Pancreas (tissue), 10 donors: ENCODE measurements around the gene TNS3. TPM values are rescaled to one million over a fixed set of nuclear protein-coding genes. Genes with fewer than 3 reads are reported as not detected.

Source experiments
- ATAC-seq, 4 donors: fragments of 200-7000 bp; cut with Tn5 transposase; one replicate each; pipeline versions ENCODE4 v1.8.0 to v1.9.1; 2020; ENCODE audit warnings: mild to moderate bottlenecking in 4 of 4, moderate library complexity in 4 of 4
- DNase-seq, 6 donors: peaks; one replicate each; pipeline ENCODE4 v3.0.0-alpha.2; 2020
- FAIRE-seq: peaks from 2 replicates; lab custom pipeline; 2012; peaks lifted over from hg19 to GRCh38; lab: Jason Lieb, UNC
- H3K27ac ChIP-seq, 4 donors: fragments of 200-600 bp; sonication (generic); 1 replicate in 3 of 4; 2 replicates in 1 of 4; pipeline versions ENCODE4 v1.5.0 to v1.8.0; 2020
- H3K27me3 ChIP-seq, 4 donors: fragments of 200-600 bp; one replicate each; pipeline ENCODE4 v1.8.0; 2021
- H3K36me3 ChIP-seq, 3 donors: fragments of 200-600 bp; sonication (generic) in 1 of 3; one replicate each; pipeline versions ENCODE4 v1.5.0 to v1.8.0; 2020 to 2021
- H3K4me1 ChIP-seq, 3 donors: fragments of 200-600 bp; one replicate each; pipeline ENCODE4 v1.8.0; 2021
- H3K4me3 ChIP-seq, 4 donors: fragments of 200-600 bp; sonication (generic) in 2 of 4; one replicate each; pipeline versions ENCODE4 v1.5.0 to v1.8.0; 2020 to 2021
- H3K9me3 ChIP-seq, 4 donors: fragments of 200-600 bp; one replicate each; pipeline ENCODE4 v1.8.0; 2021
- WGBS, 2 donors: extraction: QIAGEN DNeasy Blood & Tissue Kit; methylation state at CpG; one replicate each; pipeline ENCODE4 v1.1.7; 2013; 5-methylcytosine and 5-hydroxymethylcytosine counted together
- intact Hi-C, 3 donors: fragments of 100-400 bp; cut with DNase I; formaldehyde crosslinking; loops; one replicate each; pipeline versions ENCODE4 v1.11.1 to v1.14.2; 2022
- polyA plus RNA-seq, 2 donors: library from polyadenylated mRNA; stranded (reverse); fragments of 200-250 nt; gene quantifications; one replicate each; pipeline ENCODE4 v1.2.3, GENCODE V29; 2013
- total RNA-seq, 6 donors: library from RNA; stranded (reverse); fragmentation: NEBNext Ultra II Directional in 4 of 6; extraction: Animal tissue kit (Norgen Biotek cat#: 25700) in 4 of 6; gene quantifications; one replicate each; pipeline versions ENCODE4 v1.2.1 to v1.2.4, GENCODE V29; 2021 to 2023
- TF ChIP-seq, protein P1 (sequence below), 4 donors: fragments of 200-600 bp; sonication (generic) in 3 of 4; IDR thresholded peaks; one replicate each; pipeline versions ENCODE4 v1.5.0 to v1.8.0; 2021; ENCODE audit warnings: antibody characterized with exemption in 4 of 4
- donor health status: healthy with polysubstance abuse.
- donor health status: DM: no; HTN: no; CAD: no; lungs with moderate emphysema.
- donor health status: DM: no; HTN: no; CAD: no.
- donor health status: control.
- donor health status: control.
- donor health status: Bipolar disorder and iron deficiency.
- donor health status: DM: yes; HTN: yes; CAD: no.
- donor health status: DM: no; HTN: no; CAD: no.
- donor health status: DM: no; HTN: no; CAD: no.
- donor health status: DM: yes; HTN: yes; CAD: no.

Gene TNS3
- total and polyA plus RNA-seq, 8 donors = 28.0 to 125 (median 91.2) TPM

DNA sequence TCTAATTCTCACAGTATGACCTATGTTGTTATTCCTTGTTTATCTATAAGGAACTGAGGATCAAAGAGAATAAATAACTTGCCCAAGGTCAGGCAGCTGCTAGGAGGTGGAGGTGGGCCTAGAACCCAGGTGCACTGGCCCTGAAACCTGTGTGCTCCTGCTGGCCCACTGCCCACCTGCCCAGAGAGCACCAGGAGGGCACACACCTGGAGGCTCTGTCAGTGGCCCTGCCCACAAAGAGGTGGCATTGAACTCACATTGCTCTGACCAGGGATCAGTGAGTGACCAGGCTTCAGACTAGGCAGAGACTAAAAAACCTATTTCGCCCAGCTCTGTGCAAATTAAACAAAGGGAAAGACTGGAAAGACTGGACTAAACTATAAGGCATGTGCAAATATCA is 210.6 kb downstream of the TNS3 start:
- TF ChIP-seq, protein P1, sequence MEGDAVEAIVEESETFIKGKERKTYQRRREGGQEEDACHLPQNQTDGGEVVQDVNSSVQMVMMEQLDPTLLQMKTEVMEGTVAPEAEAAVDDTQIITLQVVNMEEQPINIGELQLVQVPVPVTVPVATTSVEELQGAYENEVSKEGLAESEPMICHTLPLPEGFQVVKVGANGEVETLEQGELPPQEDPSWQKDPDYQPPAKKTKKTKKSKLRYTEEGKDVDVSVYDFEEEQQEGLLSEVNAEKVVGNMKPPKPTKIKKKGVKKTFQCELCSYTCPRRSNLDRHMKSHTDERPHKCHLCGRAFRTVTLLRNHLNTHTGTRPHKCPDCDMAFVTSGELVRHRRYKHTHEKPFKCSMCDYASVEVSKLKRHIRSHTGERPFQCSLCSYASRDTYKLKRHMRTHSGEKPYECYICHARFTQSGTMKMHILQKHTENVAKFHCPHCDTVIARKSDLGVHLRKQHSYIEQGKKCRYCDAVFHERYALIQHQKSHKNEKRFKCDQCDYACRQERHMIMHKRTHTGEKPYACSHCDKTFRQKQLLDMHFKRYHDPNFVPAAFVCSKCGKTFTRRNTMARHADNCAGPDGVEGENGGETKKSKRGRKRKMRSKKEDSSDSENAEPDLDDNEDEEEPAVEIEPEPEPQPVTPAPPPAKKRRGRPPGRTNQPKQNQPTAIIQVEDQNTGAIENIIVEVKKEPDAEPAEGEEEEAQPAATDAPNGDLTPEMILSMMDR (IDR thresholded peaks at IDR 0.05) = no peak
- Histone ChIP-seq H3K27me3 (no peaks in the 10 kb centered on the region), H3K4me1 (peaks cover 37 to 54% (median 39%) of the 10 kb centered on the region in 3 donors), H3K36me3 (peaks cover 0 to 23% (median 15%) of the 10 kb centered on the region in 3 donors), H3K9me3 (no peaks in the 10 kb centered on the region), H3K27ac (peak overlapping the region in 3 of 4 donors; percentile 17 to 55 (median 40)), H3K4me3 (no peak overlapping the region)
- ATAC-seq (peak; percentile 6 to 52 (median 28)), DNase-seq (peak in 4 of 6 donors; percentile 52 to 68 (median 54)), FAIRE-seq (no peak)
- WGBS, 2 donors = 40 to 45% methylated on average over 1 of the region's 1 CpG
- intact Hi-C loops = no loop called here

DNA sequence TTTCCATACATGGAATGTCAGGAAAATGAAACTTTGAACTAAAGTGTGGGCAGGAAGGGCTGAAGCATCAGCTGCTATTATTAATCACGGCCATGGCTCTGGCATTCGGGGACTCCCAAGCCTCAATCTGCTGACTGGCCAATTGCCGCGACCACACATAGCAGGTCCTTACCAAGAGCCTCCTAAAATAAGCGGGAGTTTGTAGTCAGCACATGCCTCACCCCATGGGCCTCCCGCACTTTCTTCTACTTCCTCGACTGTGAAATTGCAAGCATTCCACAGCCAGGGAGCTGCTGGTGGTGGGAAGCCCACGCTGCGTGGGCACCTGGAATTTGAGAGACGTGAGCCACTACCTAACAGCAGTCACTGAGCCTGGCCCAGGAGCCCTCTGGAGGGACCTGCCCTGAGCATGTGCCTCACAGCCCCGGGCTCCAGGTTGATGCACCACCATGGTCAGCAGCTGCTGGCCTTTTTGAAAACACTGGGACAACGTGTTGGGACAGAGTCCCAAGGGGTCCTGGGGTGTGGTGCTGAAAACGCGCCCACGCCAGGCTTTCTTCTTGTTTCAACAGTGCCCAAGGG is 211.4 kb downstream of the TNS3 start:
- TF ChIP-seq, protein P1 (IDR thresholded peaks at IDR 0.05) = no peak
- Histone ChIP-seq H3K9me3 (no peaks in the 10 kb centered on the region), H3K4me3 (no peak overlapping the region), H3K27me3 (no peaks in the 10 kb centered on the region), H3K36me3 (peaks cover 0 to 23% (median 15%) of the 10 kb centered on the region in 3 donors), H3K27ac (peak overlapping the region in 3 of 4 donors; percentile 17 to 55 (median 40)), H3K4me1 (peaks cover 37 to 53% (median 39%) of the 10 kb centered on the region in 3 donors)
- no peak for DNase-seq
- no peak for FAIRE-seq
- WGBS, 2 donors = 64 to 66% methylated on average over 15 of the region's 15 CpGs
- ATAC-seq = no peak
- intact Hi-C loops = no loop called here

DNA sequence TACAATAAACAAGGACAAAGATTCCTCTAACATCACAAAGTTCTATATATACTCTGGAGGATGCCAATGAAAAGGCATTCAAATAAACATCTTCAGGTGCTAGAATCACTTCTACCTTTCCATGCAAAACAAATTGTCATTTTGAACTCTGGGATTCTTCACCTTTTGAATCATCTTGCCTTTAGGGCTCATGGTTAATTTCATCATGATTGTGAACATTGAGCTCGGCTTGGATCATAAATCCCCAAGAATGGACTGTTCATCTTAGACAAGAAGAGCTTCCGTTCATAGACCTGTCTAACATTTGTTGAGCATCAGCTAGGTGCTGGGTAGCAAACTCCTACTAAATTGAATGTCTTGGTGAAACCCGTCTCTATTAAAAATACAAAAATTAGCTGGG is 212.2 kb downstream of the TNS3 start:
- Histone ChIP-seq H3K4me1 (peaks cover 35 to 44% (median 38%) of the 10 kb centered on the region in 3 donors), H3K27me3 (no peaks in the 10 kb centered on the region), H3K4me3 (no peak overlapping the region), H3K27ac (no peak overlapping the region), H3K9me3 (no peaks in the 10 kb centered on the region), H3K36me3 (peaks cover 0 to 24% (median 15%) of the 10 kb centered on the region in 3 donors)
- intact Hi-C loops = no loop called here
- 92 to 95% methylated on average over 3 of the region's 3 CpGs for WGBS, 2 donors
- no peak for ATAC-seq
- no peak for DNase-seq
- FAIRE-seq = no peak
- TF ChIP-seq, protein P1 (IDR thresholded peaks at IDR 0.05) = no peak

DNA sequence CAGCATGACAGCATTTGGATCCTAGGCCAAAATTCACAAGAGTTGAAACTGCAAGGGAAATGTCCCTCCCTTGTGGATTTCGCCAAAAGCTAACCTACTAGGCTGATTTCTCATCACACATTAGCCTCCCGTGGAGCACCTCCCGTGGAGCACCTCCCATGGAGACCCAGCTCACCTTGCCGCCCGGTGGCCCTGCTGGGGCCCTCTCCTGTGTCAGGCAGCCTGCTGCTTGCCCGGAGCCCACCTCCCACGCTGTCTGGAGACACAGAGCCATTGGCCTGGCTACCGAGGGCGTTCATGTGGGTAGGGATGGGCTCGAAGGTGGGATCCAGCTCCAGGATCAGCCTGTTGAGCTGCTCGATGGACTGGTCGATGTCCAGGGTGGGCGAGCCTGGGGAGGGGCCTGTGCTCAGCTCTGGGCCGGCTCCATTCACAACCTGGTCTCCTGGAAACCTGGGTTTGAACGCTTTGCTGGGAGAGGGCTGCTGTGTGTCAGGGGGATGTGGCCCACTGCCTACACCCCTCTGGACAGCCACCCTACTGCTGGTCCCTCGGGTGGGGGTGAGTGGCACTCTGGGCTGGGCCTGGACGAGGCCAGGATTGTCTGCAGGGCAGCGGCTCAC is 213.6 kb downstream of the TNS3 start:
- H3K36me3 ChIP-seq = peaks cover 0 to 29% (median 15%) of the 10 kb centered on the region in 3 donors
- ATAC-seq (no peak), DNase-seq (peak in 1 of 6 donors; percentile 47), FAIRE-seq (no peak)
- H3K4me1 ChIP-seq = peaks cover 22 to 31% (median 26%) of the 10 kb centered on the region in 3 donors
- WGBS, 2 donors = 91 to 95% methylated on average over 18 of the region's 18 CpGs
- H3K4me3 ChIP-seq = no peak overlapping the region
- no peak overlapping the region for H3K27ac ChIP-seq
- H3K9me3 ChIP-seq = no peaks in the 10 kb centered on the region
- intact Hi-C loops = no loop called here
- TF ChIP-seq, protein P1 (IDR thresholded peaks at IDR 0.05) = no peak
- no peaks in the 10 kb centered on the region for H3K27me3 ChIP-seq

DNA sequence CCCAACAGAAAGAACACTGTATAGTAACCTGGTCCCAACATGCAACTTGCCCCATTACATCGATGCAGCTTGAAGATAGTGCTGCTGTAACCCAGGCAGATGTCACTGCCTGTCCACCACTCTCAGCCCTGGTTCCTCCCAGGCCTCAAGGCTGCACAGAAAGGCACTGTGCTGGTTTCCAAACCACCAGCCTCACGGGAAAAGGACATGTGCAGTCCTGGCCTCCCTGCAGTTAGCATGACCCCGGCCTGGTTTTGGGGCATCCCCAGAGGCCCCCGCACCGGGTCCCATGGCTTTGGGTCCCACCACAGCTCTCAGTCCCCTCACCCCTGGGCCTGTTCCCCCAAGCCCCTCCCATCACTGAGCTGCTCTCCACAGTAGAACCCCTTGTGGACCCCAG is 214.5 kb downstream of the TNS3 start:
- Histone ChIP-seq H3K27me3 (no peaks in the 10 kb centered on the region), H3K4me3 (no peak overlapping the region), H3K4me1 (peaks cover 13 to 22% (median 17%) of the 10 kb centered on the region in 3 donors), H3K9me3 (no peaks in the 10 kb centered on the region), H3K27ac (no peak overlapping the region), H3K36me3 (peaks cover 0 to 29% (median 15%) of the 10 kb centered on the region in 3 donors)
- no peak for ATAC-seq
- FAIRE-seq = no peak
- DNase-seq = peak in 1 of 6 donors; percentile 45
- intact Hi-C loops = no loop called here
- WGBS, 2 donors = 63 to 88% methylated on average over 5 of the region's 5 CpGs
- TF ChIP-seq, protein P1 (IDR thresholded peaks at IDR 0.05) = no peak
